Measurements from ENCODE around the gene HELZ. TPM values are rescaled to one million over a fixed set of nuclear protein-coding genes. Genes with fewer than 3 reads are reported as not detected.

The HELZ gene
- total and polyA plus RNA-seq, 2 of the 8 experiments (the other 6 are each of a cell fraction or from before 2014, with no cell fraction given) = 10.0 to 48.7 TPM

DNA sequence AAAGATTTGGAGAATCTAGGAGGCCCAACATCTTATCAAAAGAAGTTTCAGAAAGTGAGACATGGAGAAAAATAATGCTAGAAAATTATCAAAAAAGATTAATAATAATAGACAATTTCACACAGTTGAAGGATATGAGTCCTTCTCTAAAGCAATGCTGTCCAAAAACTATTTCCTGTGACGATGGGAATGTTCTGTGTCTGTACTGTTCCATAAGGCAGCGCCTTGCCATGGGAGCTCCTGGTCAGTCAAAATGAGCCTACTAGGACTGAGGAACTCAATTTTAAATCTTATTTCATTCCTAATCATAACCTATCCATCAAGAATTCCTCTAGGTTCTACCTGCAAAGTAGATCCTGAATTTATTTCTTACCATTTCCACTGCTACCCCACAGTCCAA lies 151.6 kb downstream of the HELZ start:
- Histone ChIP-seq H4K5ac (ENCODE audit: insufficient read length, low read depth, low read length) (no peak overlapping the region), H3K4me2 (ENCODE audit: insufficient read depth in 1 of 2, low read depth in 2 of 2, low read length in 2 of 2) (no peak overlapping the region), H2BK12ac (ENCODE audit: low read depth, low read length) (no peak overlapping the region), H3K79me2 (ENCODE audit: control insufficient read depth in 1 of 2, insufficient read depth in 2 of 2, low read length in 2 of 2) (no peaks in the 10 kb centered on the region), H3K27me3 (replicated peaks in 1 of 4; ENCODE audit: control insufficient read depth in 3 of 4, extremely low read depth in 1 of 4, insufficient read depth in 3 of 4, low read length in 3 of 4) (no peaks in the 10 kb centered on the region), H4K8ac (ENCODE audit: extremely low read depth, insufficient read depth, low read length) (no peak overlapping the region), H3K79me1 (ENCODE audit: low read depth, low read length) (no peaks in the 10 kb centered on the region), H2AFZ (ENCODE audit: low read length) (no peak overlapping the region), H2BK5ac (ENCODE audit: low read depth, low read length) (no peak overlapping the region), H2AK5ac (ENCODE audit: low read depth, low read length) (no peak overlapping the region), H3K23ac (ENCODE audit: insufficient read length) (no peak overlapping the region), H2BK15ac (ENCODE audit: low read length) (no peak overlapping the region), H3K4me1 (replicated peaks in 1 of 4; ENCODE audit: control insufficient read depth in 3 of 4, insufficient read depth in 4 of 4, low read length in 3 of 4) (no peaks in the 10 kb centered on the region), H3K23me2 (ENCODE audit: low read depth, low read length) (no peaks in the 10 kb centered on the region), H3K14ac (ENCODE audit: insufficient read length) (no peak overlapping the region), H3K56ac (replicated peaks; ENCODE audit: insufficient read length, low read depth, low read length) (no peak overlapping the region), H2BK20ac (ENCODE audit: low read length) (no peak overlapping the region), H3K9me3 (ENCODE audit: insufficient read depth in 2 of 2, low read depth in 1 of 2, low read length in 1 of 2) (0 out of 4 replicates have a peak, but pooled peaks cover 0 to 4% of the 10 kb centered on the region in 2 experiments), H3K9ac (replicated peaks in 1 of 4; ENCODE audit: extremely low read depth in 1 of 4, low read depth in 3 of 4, low read length in 3 of 4) (no peak overlapping the region), H3K36me3 (ENCODE audit: control insufficient read depth in 2 of 4, insufficient read depth in 4 of 4, low read length in 3 of 4) (peaks cover 0 to 3% (median 0%) of the 10 kb centered on the region in 4 experiments; a peak in 1 of 8 replicates), H4K20me1 (replicated peaks in 1 of 2; ENCODE audit: control insufficient read depth in 1 of 2, insufficient read depth in 2 of 2, low read length in 2 of 2) (peaks cover 0 to 1% of the 10 kb centered on the region in 2 experiments), H4K91ac (replicated peaks; ENCODE audit: insufficient read length, low read length) (no peak overlapping the region), H3K4me3 (ENCODE audit: extremely low read depth in 1 of 4, insufficient read depth in 2 of 4, low read depth in 3 of 4, low read length in 4 of 4) (no peak overlapping the region), H3K18ac (ENCODE audit: extremely low read depth, low read length) (no peak overlapping the region), H3K27ac (ENCODE audit: low read depth, low read length) (no peak overlapping the region), H2BK120ac (replicated peaks; ENCODE audit: low read depth, low read length) (no peak overlapping the region), H3K4ac (replicated peaks; ENCODE audit: insufficient read length, low read depth, low read length) (no peak overlapping the region)
- WGBS, 2 experiments (ENCODE audit: extremely low coverage in 1 of 2, insufficient coverage in 1 of 2, insufficient read length in 1 of 2, insufficient replicate concordance in 2 of 2, low coverage in 1 of 2, low lambda C conversion rate in 2 of 2, missing lambda C conversion rate in 1 of 2) = 87% methylated on average over 2 of the region's 2 CpGs; no CpG with 5 or more reads in 1 of the 2 experiments
- no peak for DNase-seq (ENCODE audit: low read depth in 1 of 2, low spot score in 2 of 2)
- ChIA-PET POLR2A (ENCODE audit: partially characterized antibody) (no interaction called here), CTCF (ENCODE audit: partially characterized antibody) (interaction anchor here (0.5 to 1.0 kb wide), 2 partner anchors 11 to 138 kb away, joined by 3 read pairs; no protein-coding TSS in a partner anchor)
- no peak for FAIRE-seq
- no peak for TF ChIP-seq EGR1 (IDR thresholded peaks at IDR 0.05; ENCODE audit: borderline replicate concordance, low read depth, low read length)
- no peak for TF ChIP-seq RBBP5 (IDR thresholded peaks at IDR 0.05; ENCODE audit: borderline replicate concordance, low read depth, low read length)
- no peak for TF ChIP-seq GTF2F1 (IDR thresholded peaks at IDR 0.05; ENCODE audit: borderline replicate concordance, low read depth, low read length)
- TF ChIP-seq POLR2AphosphoS5 (IDR thresholded peaks at IDR 0.05; ENCODE audit: low read depth, low read length) = no peak
- TF ChIP-seq TCF12 (IDR thresholded peaks at IDR 0.05; ENCODE audit: low read depth, low read length) = no peak
- no peak for TF ChIP-seq SIN3A (conservative IDR thresholded peaks at IDR 0.05 in 1 of 2, IDR thresholded peaks at IDR 0.05 in 1 of 2; ENCODE audit: low read depth in 1 of 2, low read length in 2 of 2)
- TF ChIP-seq JUND (IDR thresholded peaks at IDR 0.05; ENCODE audit: low read length) = no peak
- no peak for TF ChIP-seq BRCA1 (IDR thresholded peaks at IDR 0.05; ENCODE audit: low read depth, low read length)
- no peak for TF ChIP-seq POLR2A (IDR thresholded peaks at IDR 0.05; ENCODE audit: control extremely low read depth in 1 of 2, low read depth in 2 of 2, low read length in 2 of 2)
- no peak for TF ChIP-seq SUZ12 (IDR thresholded peaks at IDR 0.05; ENCODE audit: low read length)
